ENCODE data around the gene IGSF23. TPM values are rescaled to one million over a fixed set of nuclear protein-coding genes. Genes with fewer than 3 reads are reported as not detected.
A peak's percentile ranks its signal among the peaks of the same experiment; 100 is the strongest.

The IGSF23 gene
- not detected for total RNA-seq

GRCh38 chr19:44613295-44614178 is at the start of gene IGSF23:
Gene IGSF23, plus strand, starts transcription at chr19:44613563. Its CDS starts 83 bp downstream, at chr19:44613646.
- peaks cover 0 to 3% of the 10 kb centered on the region in 2 donors for H3K27me3 ChIP-seq
- H3K4me3 ChIP-seq = no peak within 1 kb of the TSS
- intact Hi-C loops (cut with DNase I; ENCODE audit: low total_unique reads) = no loop called here
- no peaks in the 10 kb centered on the region for H3K36me3 ChIP-seq
- H3K4me1 ChIP-seq = no peaks in the 10 kb centered on the region
- no peak for TF ChIP-seq CTCF (IDR thresholded peaks at IDR 0.05)
- H3K9me3 ChIP-seq = no peaks in the 10 kb centered on the region
- no peak within 1 kb of the TSS for H3K27ac ChIP-seq
- DNase-seq (ENCODE audit: low spot score in 2 of 2) = no peak

GRCh38 chr19:44566984-44567383 is 46.4 kb upstream of the IGSF23 start:
- no peaks in the 10 kb centered on the region for H3K4me1 ChIP-seq
- H3K9me3 ChIP-seq = no peaks in the 10 kb centered on the region
- no peak for DNase-seq (ENCODE audit: low spot score in 2 of 2)
- peaks cover 0 to 22% of the 10 kb centered on the region in 2 donors for H3K27me3 ChIP-seq
- intact Hi-C loops (cut with DNase I; ENCODE audit: low total_unique reads) = no loop called here
- H3K36me3 ChIP-seq = no peaks in the 10 kb centered on the region
- TF ChIP-seq POLR2AphosphoS5 (IDR thresholded peaks at IDR 0.05) (no peak), CTCF (IDR thresholded peaks at IDR 0.05) (no peak), POLR2A (IDR thresholded peaks at IDR 0.05) (no peak)
- no peak overlapping the region for H3K27ac ChIP-seq
- no peak overlapping the region for H3K4me3 ChIP-seq

GRCh38 chr19:44567745-44568144 is 45.6 kb upstream of the IGSF23 start:
- Histone ChIP-seq H3K9me3 (no peaks in the 10 kb centered on the region), H3K4me1 (no peaks in the 10 kb centered on the region), H3K27ac (no peak overlapping the region), H3K27me3 (peaks cover 0 to 22% of the 10 kb centered on the region in 2 donors), H3K36me3 (no peaks in the 10 kb centered on the region), H3K4me3 (no peak overlapping the region)
- no peak for TF ChIP-seq POLR2A (IDR thresholded peaks at IDR 0.05)
- TF ChIP-seq CTCF (IDR thresholded peaks at IDR 0.05) = no peak
- TF ChIP-seq POLR2AphosphoS5 (IDR thresholded peaks at IDR 0.05) = no peak
- intact Hi-C loops (cut with DNase I; ENCODE audit: low total_unique reads) = no loop called here
- DNase-seq (ENCODE audit: low spot score in 2 of 2) = no peak

- TF ChIP-seq POLR2AphosphoS5 (IDR thresholded peaks at IDR 0.05) (no peak), POLR2A (IDR thresholded peaks at IDR 0.05) (no peak), CTCF (IDR thresholded peaks at IDR 0.05) (no peak)
- Histone ChIP-seq H3K9me3 (no peaks in the 10 kb centered on the region), H3K27ac (no peak overlapping the region), H3K27me3 (peaks cover 0 to 22% of the 10 kb centered on the region in 2 donors), H3K4me3 (no peak overlapping the region), H3K4me1 (no peaks in the 10 kb centered on the region), H3K36me3 (no peaks in the 10 kb centered on the region)
- no peak for DNase-seq (ENCODE audit: low spot score in 2 of 2)
- intact Hi-C loops (cut with DNase I; ENCODE audit: low total_unique reads) = no loop called here
These were observed 42.8 kb upstream of the IGSF23 start for GRCh38 chr19:44570603-44570983.

- DNase-seq (ENCODE audit: low spot score in 2 of 2) = peak in 1 of 2 donors; percentile 50
- no peaks in the 10 kb centered on the region for H3K4me1 ChIP-seq
- no peaks in the 10 kb centered on the region for H3K36me3 ChIP-seq
- no peak overlapping the region for H3K27ac ChIP-seq
- H3K9me3 ChIP-seq = no peaks in the 10 kb centered on the region
- H3K27me3 ChIP-seq = peaks cover 0 to 22% of the 10 kb centered on the region in 2 donors
- no peak overlapping the region for H3K4me3 ChIP-seq
- TF ChIP-seq POLR2A (IDR thresholded peaks at IDR 0.05) (no peak), POLR2AphosphoS5 (IDR thresholded peaks at IDR 0.05) (no peak), CTCF (IDR thresholded peaks at IDR 0.05) (peak; percentile 52 to 56 (median 56))
- intact Hi-C loops (cut with DNase I; ENCODE audit: low total_unique reads) = no loop called here
These were observed 42.2 kb upstream of the IGSF23 start for GRCh38 chr19:44570984-44571684.
